K562 (cell line): Measurements from ENCODE around the gene PPP1R14C. TPM values are rescaled to one million over a fixed set of nuclear protein-coding genes. Genes with fewer than 3 reads are reported as not detected.

Source experiments
- ATAC-seq: fragments of 200-7000 bp; cut with Tn5 transposase; 3 replicates; pipeline ENCODE4 v1.9.1; 2020; ENCODE audit warnings: moderate library complexity
- BruUV-seq: library from RNA; stranded (reverse); fragments of 400-500 nt; replicated peaks from 2 replicates; lab custom pipeline; 2021; lab: Mats Ljungman, UMichigan
- CTCF ChIA-PET: fragments of 300-600 bp; formaldehyde crosslinking; extraction: SDS; loops from one replicate; lab custom pipeline; 2021; ENCODE audit warnings: low intra/inter-chr PET ratio; lab: Yijun Ruan, JAX
- POLR2A ChIA-PET: fragments of 300-600, 350-650 bp; sonication (Branson Sonifier 250); formaldehyde crosslinking; extraction: SDS; loops from one replicate; lab custom pipeline; 2021; ENCODE audit warnings: antibody characterized with exemption, inconsistent platforms; lab: Yijun Ruan, JAX
- DNase-seq, 4 experiments: peaks; one replicate each; pipeline versions ENCODE4 v3.0.0 to v3.0.0-alpha.2; 2011 to 2018; ENCODE audit warnings: low spot score in 3 of 4, mixed read lengths in 3 of 4; ENCODE audit errors: extremely low read depth in 1 of 4
- FAIRE-seq: peaks from 2 replicates; lab custom pipeline; 2011; peaks lifted over from hg19 to GRCh38; lab: Jason Lieb, UNC
- H2AFZ ChIP-seq: 2 replicates; pipeline ENCODE4 v1.6.0; 2011; ENCODE audit warnings: low read depth, low read length, control low read depth, inconsistent platforms
- H3K27ac ChIP-seq: fragments of 200-600 bp; 3 replicates; pipeline ENCODE4 v1.8.0; 2011; ENCODE audit warnings: low read depth, mild to moderate bottlenecking, control low read depth, inconsistent platforms, low read length, moderate library complexity, mixed read lengths; ENCODE audit errors: extremely low read depth
- H3K27me3 ChIP-seq, 2 experiments: fragments of 300-600 bp in 1 of 2; 2 replicates in 1 of 2; 3 replicates in 1 of 2; pipeline versions ENCODE4 v1.6.0 to v1.8.0; 2011; ENCODE audit warnings: inconsistent platforms in 2 of 2, low read length in 2 of 2, mild to moderate bottlenecking in 1 of 2, mixed read lengths in 1 of 2, moderate library complexity in 1 of 2; ENCODE audit not compliant: control insufficient read depth in 2 of 2, insufficient read depth in 2 of 2
- H3K36me3 ChIP-seq: fragments of 300-600 bp; 3 replicates; pipeline ENCODE4 v1.8.0; 2011; ENCODE audit warnings: mild to moderate bottlenecking, low read length, inconsistent platforms; ENCODE audit not compliant: control insufficient read depth, insufficient read depth
- H3K4me1 ChIP-seq, 2 experiments: fragments of 200-600 bp in 1 of 2; replicated peaks in 1 of 2; 2 replicates in 1 of 2; 3 replicates in 1 of 2; pipeline versions ENCODE4 v1.5.1 to v1.8.0; 2011; ENCODE audit warnings: inconsistent platforms in 2 of 2, low read length in 2 of 2, mild to moderate bottlenecking in 1 of 2, mixed read lengths in 1 of 2, moderate library complexity in 1 of 2; ENCODE audit not compliant: control insufficient read depth in 2 of 2, insufficient read depth in 2 of 2
- H3K4me2 ChIP-seq: 2 replicates; pipeline ENCODE4 v1.6.1; 2011; ENCODE audit warnings: low read length, control low read depth, inconsistent platforms, mixed read lengths; ENCODE audit not compliant: insufficient read depth
- H3K4me3 ChIP-seq: fragments of 200-600 bp; sonication (generic), shearing (Covaris generic); 2 replicates; pipeline ENCODE4 v1.5.1; 2016; ENCODE audit warnings: control low read depth, inconsistent platforms
- H3K79me2 ChIP-seq: fragments of 200-600 bp; 3 replicates; pipeline ENCODE4 v1.8.0; 2011; ENCODE audit warnings: low read length, inconsistent platforms; ENCODE audit not compliant: control insufficient read depth, insufficient read depth
- H3K9ac ChIP-seq, 2 experiments: 2 replicates each; pipeline versions ENCODE4 v1.6.0 to v1.6.1; 2011; ENCODE audit warnings: low read depth in 2 of 2, low read length in 2 of 2, control low read depth in 1 of 2, inconsistent platforms in 1 of 2, mild to moderate bottlenecking in 1 of 2, mixed read lengths in 1 of 2; ENCODE audit not compliant: insufficient read depth in 1 of 2
- H3K9me1 ChIP-seq: one replicate; pipeline ENCODE4 v1.6.0; 2011; ENCODE audit warnings: inconsistent platforms, mild to moderate bottlenecking, low read length, moderate library complexity; ENCODE audit not compliant: control insufficient read depth, insufficient read depth
- H3K9me3 ChIP-seq: replicated peaks from 2 replicates; pipeline ENCODE4 v1.5.1; 2011; ENCODE audit warnings: low read depth, low read length, inconsistent platforms; ENCODE audit not compliant: control insufficient read depth, insufficient read depth
- H4K20me1 ChIP-seq: replicated peaks from 2 replicates; pipeline ENCODE4 v1.6.1; 2011; ENCODE audit warnings: low read length, inconsistent platforms, mixed read lengths; ENCODE audit not compliant: control insufficient read depth, insufficient read depth
- HBP1 ChIP-seq: fragments of 450-650 bp; formaldehyde crosslinking; IDR thresholded peaks from 2 replicates; pipeline ENCODE4 v1.4.0; 2022; ENCODE audit warnings: missing genetic modification characterization
- HMBOX1 ChIP-seq: sonication (generic); IDR thresholded peaks from 2 replicates; pipeline ENCODE4 v1.6.1; 2016
- PRPF4 ChIP-seq: fragments of 200-400 bp; formaldehyde crosslinking; IDR thresholded peaks from one replicate; pipeline ENCODE4 v1.6.1; 2017; ENCODE audit warnings: low read length, low read depth, mild to moderate bottlenecking; ENCODE audit not compliant: insufficient read depth, poor library complexity, severe bottlenecking
- RBM25 ChIP-seq: fragments of 200-400 bp; formaldehyde crosslinking; IDR thresholded peaks from 2 replicates; pipeline ENCODE4 v1.6.1; 2018; ENCODE audit warnings: low read length, low read depth, moderate library complexity; ENCODE audit not compliant: severe bottlenecking
- USF2 ChIP-seq: sonication (generic); formaldehyde crosslinking; IDR thresholded peaks from 2 replicates; pipeline ENCODE4 v1.5.0; 2020; ENCODE audit warnings: missing genetic modification reagents
- WGBS: fragments of 100-300 bp; shearing (Covaris generic); methylation state at CpG from one replicate; pipeline ENCODE4 v1.1.6; 2016; ENCODE audit warnings: low coverage, mixed read lengths; ENCODE audit not compliant: insufficient coverage; ENCODE audit errors: missing lambda C conversion rate; 5-methylcytosine and 5-hydroxymethylcytosine counted together
- in situ Hi-C: fragments of 300-500 bp; cut with MboI; formaldehyde crosslinking; loops from 4 replicates; pipeline ENCODE4 v1.15.0; 2018; ENCODE audit warnings: inconsistent platforms, mixed read lengths
- intact Hi-C: fragments of 100-400 bp; cut with micrococcal nuclease; formaldehyde crosslinking; loops from 2 replicates; pipeline ENCODE4 v1.14.2; 2022
- polyA plus RNA-seq, 8 experiments: library from polyadenylated mRNA; depleted of rRNA in 4 of 8; stranded (reverse) in 5 of 8; unstranded in 3 of 8; fragments of >200 nt; fragmentation: Nextera tagmentation in 2 of 8; fragmentation: Illumina TruSeq in 1 of 8; extraction: Ambion mirVana in 2 of 8; extraction: Trizol in 1 of 8; gene quantifications; 2 replicates each; pipeline versions ENCODE4 v1.2.1 to v1.2.3, GENCODE V29; 2011 to 2014; ENCODE audit warnings: inconsistent platforms in 1 of 8, missing spikeins in 1 of 8
- total RNA-seq, 7 experiments: library from RNA; depleted of rRNA in 6 of 7; stranded (reverse); fragments of >200 nt in 6 of 7; fragmentation: Illumina TruSeq in 2 of 7; extraction: Trizol in 2 of 7; gene quantifications; 2 replicates each; pipeline versions ENCODE4 v1.2.1 to v1.2.3, GENCODE V29; 2011 to 2021; ENCODE audit warnings: low replicate concordance in 1 of 7

Gene PPP1R14C
- total and polyA plus RNA-seq, 9 of the 15 experiments (the other 6 are each of a cell fraction or from before 2014, with no cell fraction given) = 4.5 to 16.6 (median 11.9) TPM

- Histone ChIP-seq H3K4me2 (no peak overlapping the region), H3K9me1 (no peaks in the 10 kb centered on the region), H3K27ac (no peak overlapping the region), H3K27me3 (no peaks in the 10 kb centered on the region)
- POLR2A ChIA-PET = interaction anchor here (1.0 kb wide), 1 partner anchor 21 kb away, joined by 3 read pairs; no protein-coding TSS in a partner anchor
- DNase-seq (no peak), FAIRE-seq (peak; percentile 80)
- TF ChIP-seq HMBOX1 (no peak), HBP1 (CRISPR knock-in tag) (no peak), USF2 (CRISPR knock-in tag) (0 out of 2 replicates have a peak, but pooled peaks have one; percentile 4), PRPF4 (no peak), RBM25 (no peak)
- TF ChIP-seq, all 486 proteins: peak for 1
- H2AFZ ChIP-seq = no peak overlapping the region
- 70% methylated on average over 6 of the region's 6 CpGs for WGBS
- peak overlapping the region in 1 of 2 experiments; percentile 35; a peak in 1 of 4 replicates for H3K9ac ChIP-seq
- peak; percentile 69 for ATAC-seq
- CTCF ChIA-PET = no interaction called here
- 0 out of 3 replicates have a peak, but pooled peaks cover 2% of the 10 kb centered on the region for H3K79me2 ChIP-seq
- H4K20me1 ChIP-seq = peaks cover 4% of the 10 kb centered on the region; the same call in 1 of the 2 replicates
- BruUV-seq = no TSS peak
- no peaks in the 10 kb centered on the region for H3K36me3 ChIP-seq
- H3K4me3 ChIP-seq = no peak overlapping the region
- intact Hi-C loops = no loop called here
- no peaks in the 10 kb centered on the region for H3K9me3 ChIP-seq
- H3K4me1 ChIP-seq = peaks cover 23 to 26% of the 10 kb centered on the region in 2 experiments; a peak in 4 of 5 replicates
- in situ Hi-C loops = no loop called here
Measured at GRCh38 chr6:150200428-150201100, 57.7 kb downstream of the PPP1R14C start.
